ENCODE results near the gene SDS.

SDS gene

GRCh38 chr12:113440947-113441782, 37.5 kb upstream of the SDS start:
- Histone ChIP-seq H3K27ac (ENCODE audit: low read length, poor library complexity, severe bottlenecking) (no peak overlapping the region), H3K9me3 (ENCODE audit: control insufficient read depth, low read length) (peaks cover 3% of the 10 kb centered on the region), H3K4me1 (ENCODE audit: control insufficient read depth, insufficient read depth, low read depth, low read length) (no peaks in the 10 kb centered on the region), H3K18ac (ENCODE audit: low read depth in 1 of 2, low read length in 2 of 2) (no peak overlapping the region), H4K91ac (ENCODE audit: low read length) (no peak overlapping the region), H2AFZ (ENCODE audit: low read depth, low read length) (no peak overlapping the region), H3K27me3 (ENCODE audit: control insufficient read depth in 1 of 2, insufficient read depth in 1 of 2, low read length in 2 of 2) (peaks cover 74 to 77% of the 10 kb centered on the region in 2 experiments), H2BK120ac (ENCODE audit: low read depth, low read length) (no peak overlapping the region), H4K8ac (ENCODE audit: low read length) (no peak overlapping the region), H3K23ac (ENCODE audit: low read length in 2 of 2) (no peak overlapping the region), H3K79me1 (replicated peaks; ENCODE audit: low read length, poor library complexity, severe bottlenecking) (no peaks in the 10 kb centered on the region), H2AK5ac (ENCODE audit: low read length, severe bottlenecking) (no peak overlapping the region), H2BK12ac (ENCODE audit: low read length in 2 of 2) (no peak overlapping the region), H3K4ac (ENCODE audit: low read depth in 1 of 2, low read length in 2 of 2) (no peak overlapping the region), H3K9ac (ENCODE audit: low read length) (no peak overlapping the region), H2BK5ac (ENCODE audit: low read depth, low read length, poor library complexity, severe bottlenecking) (no peak overlapping the region), H3K36me3 (ENCODE audit: control insufficient read depth in 1 of 2, insufficient read depth in 2 of 2, low read depth in 1 of 2, low read length in 2 of 2) (no peaks in the 10 kb centered on the region), H2BK15ac (ENCODE audit: low read depth, poor library complexity, severe bottlenecking) (no peak overlapping the region), H3K14ac (ENCODE audit: low read length in 2 of 2) (no peak overlapping the region), H3K4me2 (ENCODE audit: low read length, poor library complexity, severe bottlenecking) (no peak overlapping the region), H3K4me3 (ENCODE audit: insufficient read depth in 1 of 2, low read depth in 1 of 2, low read length in 2 of 2) (no peak overlapping the region)
- DNase-seq: no peak
- WGBS: 36% methylated on average over 13 of the region's 14 CpGs

GRCh38 chr12:113440336-113440735, 36.6 kb upstream of the SDS start:
- Histone ChIP-seq H3K27me3 (ENCODE audit: control insufficient read depth in 1 of 2, insufficient read depth in 1 of 2, low read length in 2 of 2) (peaks cover 66 to 69% of the 10 kb centered on the region in 2 experiments), H3K4me3 (ENCODE audit: insufficient read depth in 1 of 2, low read depth in 1 of 2, low read length in 2 of 2) (no peak overlapping the region), H3K23ac (ENCODE audit: low read length in 2 of 2) (no peak overlapping the region), H3K18ac (ENCODE audit: low read depth in 1 of 2, low read length in 2 of 2) (no peak overlapping the region), H2AFZ (ENCODE audit: low read depth, low read length) (no peak overlapping the region), H2BK15ac (ENCODE audit: low read depth, poor library complexity, severe bottlenecking) (no peak overlapping the region), H3K4ac (ENCODE audit: low read depth in 1 of 2, low read length in 2 of 2) (no peak overlapping the region), H3K27ac (ENCODE audit: low read length, poor library complexity, severe bottlenecking) (no peak overlapping the region), H3K9ac (ENCODE audit: low read length) (no peak overlapping the region), H3K4me2 (ENCODE audit: low read length, poor library complexity, severe bottlenecking) (no peak overlapping the region), H3K79me1 (replicated peaks; ENCODE audit: low read length, poor library complexity, severe bottlenecking) (no peaks in the 10 kb centered on the region), H2BK12ac (ENCODE audit: low read length in 2 of 2) (no peak overlapping the region), H3K9me3 (ENCODE audit: control insufficient read depth, low read length) (no peaks in the 10 kb centered on the region), H2BK5ac (ENCODE audit: low read depth, low read length, poor library complexity, severe bottlenecking) (no peak overlapping the region), H4K91ac (ENCODE audit: low read length) (no peak overlapping the region), H4K8ac (ENCODE audit: low read length) (no peak overlapping the region), H2BK120ac (ENCODE audit: low read depth, low read length) (no peak overlapping the region), H3K36me3 (ENCODE audit: control insufficient read depth in 1 of 2, insufficient read depth in 2 of 2, low read depth in 1 of 2, low read length in 2 of 2) (no peaks in the 10 kb centered on the region), H3K14ac (ENCODE audit: low read length in 2 of 2) (no peak overlapping the region), H3K4me1 (ENCODE audit: control insufficient read depth, insufficient read depth, low read depth, low read length) (no peaks in the 10 kb centered on the region), H2AK5ac (ENCODE audit: low read length, severe bottlenecking) (no peak overlapping the region)
- no peak for DNase-seq
- 74% methylated on average over 7 of the region's 7 CpGs for WGBS

GRCh38 chr12:113439606-113440030, 35.9 kb upstream of the SDS start:
- WGBS: 46% methylated on average over 8 of the region's 8 CpGs
- H3K79me1 ChIP-seq (replicated peaks; ENCODE audit: low read length, poor library complexity, severe bottlenecking): no peaks in the 10 kb centered on the region

GRCh38 chr12:113439301-113439597, 35.6 kb upstream of the SDS start:
- H3K4me1 ChIP-seq (ENCODE audit: control insufficient read depth, insufficient read depth, low read depth, low read length): no peaks in the 10 kb centered on the region
- no peak overlapping the region for H3K4ac ChIP-seq (ENCODE audit: low read depth in 1 of 2, low read length in 2 of 2)
- H3K9ac ChIP-seq (ENCODE audit: low read length): peak overlapping the region; percentile 44
- H2BK12ac ChIP-seq (ENCODE audit: low read length in 2 of 2): no peak overlapping the region
- H3K27me3 ChIP-seq (ENCODE audit: control insufficient read depth in 1 of 2, insufficient read depth in 1 of 2, low read length in 2 of 2): peaks cover 58 to 60% of the 10 kb centered on the region in 2 experiments
- H3K9me3 ChIP-seq (ENCODE audit: control insufficient read depth, low read length): no peaks in the 10 kb centered on the region
- WGBS: 7% methylated on average over 3 of the region's 4 CpGs
- DNase-seq: no peak
- no peak overlapping the region for H3K4me3 ChIP-seq (ENCODE audit: insufficient read depth in 1 of 2, low read depth in 1 of 2, low read length in 2 of 2)
- no peak overlapping the region for H2AFZ ChIP-seq (ENCODE audit: low read depth, low read length)
- no peak overlapping the region for H3K4me2 ChIP-seq (ENCODE audit: low read length, poor library complexity, severe bottlenecking)
- H2AK5ac ChIP-seq (ENCODE audit: low read length, severe bottlenecking): no peak overlapping the region
- no peak overlapping the region for H4K91ac ChIP-seq (ENCODE audit: low read length)
- no peak overlapping the region for H2BK5ac ChIP-seq (ENCODE audit: low read depth, low read length, poor library complexity, severe bottlenecking)
- H4K8ac ChIP-seq (ENCODE audit: low read length): no peak overlapping the region
- no peak overlapping the region for H2BK15ac ChIP-seq (ENCODE audit: low read depth, poor library complexity, severe bottlenecking)
- H3K18ac ChIP-seq (ENCODE audit: low read depth in 1 of 2, low read length in 2 of 2): no peak overlapping the region
- H3K27ac ChIP-seq (ENCODE audit: low read length, poor library complexity, severe bottlenecking): no peak overlapping the region
- H3K14ac ChIP-seq (ENCODE audit: low read length in 2 of 2): no peak overlapping the region
- H3K23ac ChIP-seq (ENCODE audit: low read length in 2 of 2): no peak overlapping the region
- H3K36me3 ChIP-seq (ENCODE audit: control insufficient read depth in 1 of 2, insufficient read depth in 2 of 2, low read depth in 1 of 2, low read length in 2 of 2): no peaks in the 10 kb centered on the region
- H3K79me1 ChIP-seq (replicated peaks; ENCODE audit: low read length, poor library complexity, severe bottlenecking): no peaks in the 10 kb centered on the region
- H2BK120ac ChIP-seq (ENCODE audit: low read depth, low read length): no peak overlapping the region

More at GRCh38 chr12:113439606-113440030, 35.9 kb upstream of the SDS start:
- Histone ChIP-seq H2AK5ac (ENCODE audit: low read length, severe bottlenecking) (no peak overlapping the region), H2BK12ac (ENCODE audit: low read length in 2 of 2) (no peak overlapping the region), H2BK120ac (ENCODE audit: low read depth, low read length) (no peak overlapping the region), H3K4me1 (ENCODE audit: control insufficient read depth, insufficient read depth, low read depth, low read length) (no peaks in the 10 kb centered on the region), H3K4me2 (ENCODE audit: low read length, poor library complexity, severe bottlenecking) (no peak overlapping the region), H3K14ac (ENCODE audit: low read length in 2 of 2) (no peak overlapping the region), H3K36me3 (ENCODE audit: control insufficient read depth in 1 of 2, insufficient read depth in 2 of 2, low read depth in 1 of 2, low read length in 2 of 2) (no peaks in the 10 kb centered on the region), H3K18ac (ENCODE audit: low read depth in 1 of 2, low read length in 2 of 2) (no peak overlapping the region), H3K9ac (ENCODE audit: low read length) (no peak overlapping the region), H3K4me3 (ENCODE audit: insufficient read depth in 1 of 2, low read depth in 1 of 2, low read length in 2 of 2) (no peak overlapping the region), H4K91ac (ENCODE audit: low read length) (no peak overlapping the region), H2BK5ac (ENCODE audit: low read depth, low read length, poor library complexity, severe bottlenecking) (no peak overlapping the region), H2BK15ac (ENCODE audit: low read depth, poor library complexity, severe bottlenecking) (no peak overlapping the region), H4K8ac (ENCODE audit: low read length) (no peak overlapping the region), H3K27ac (ENCODE audit: low read length, poor library complexity, severe bottlenecking) (no peak overlapping the region), H3K9me3 (ENCODE audit: control insufficient read depth, low read length) (no peaks in the 10 kb centered on the region), H3K4ac (ENCODE audit: low read depth in 1 of 2, low read length in 2 of 2) (no peak overlapping the region), H2AFZ (ENCODE audit: low read depth, low read length) (no peak overlapping the region), H3K27me3 (ENCODE audit: control insufficient read depth in 1 of 2, insufficient read depth in 1 of 2, low read length in 2 of 2) (peaks cover 61% of the 10 kb centered on the region in 2 experiments), H3K23ac (ENCODE audit: low read length in 2 of 2) (no peak overlapping the region)
- peak; percentile 48 for DNase-seq

Data from mesenchymal stem cell (in vitro differentiated cells and primary cell).